HepG2 (cell line): Measurements from ENCODE around the gene NADK2. TPM values are rescaled to one million over a fixed set of nuclear protein-coding genes. Genes with fewer than 3 reads are reported as not detected.

ENCODE experiments used
- ARID2 ChIP-seq: sonication (generic); formaldehyde crosslinking; IDR thresholded peaks from 2 replicates; pipeline ENCODE4 v1.8.1; 2022; ENCODE audit warnings: mild to moderate bottlenecking, missing genetic modification reagents, borderline replicate concordance
- ASH2L ChIP-seq: fragments of 300-600, 200-600 bp; sonication (generic); IDR thresholded peaks from 2 replicates; pipeline ENCODE4 v1.7.0; 2017; ENCODE audit warnings: low read depth, mild to moderate bottlenecking, moderate library complexity, mixed read lengths, low read length; ENCODE audit not compliant: insufficient read length
- ATF4 ChIP-seq, 2 experiments: fragments of 450-650 bp in 1 of 2; sonication (generic) in 1 of 2; formaldehyde crosslinking; IDR thresholded peaks; 2 replicates each; pipeline versions ENCODE4 v1.5.0 to v1.8.0; 2020 to 2022; ENCODE audit warnings: mild to moderate bottlenecking in 1 of 2, missing genetic modification reagents in 1 of 2
- GATA4 ChIP-seq: sonication (generic); IDR thresholded peaks from 2 replicates; pipeline ENCODE4 v1.6.1; 2016; ENCODE audit warnings: antibody characterized with exemption, low read depth, borderline replicate concordance
- HDAC2 ChIP-seq: sonication (generic); formaldehyde crosslinking; IDR thresholded peaks from 2 replicates; pipeline ENCODE4 v1.4.0; 2020; ENCODE audit warnings: missing genetic modification reagents
- JDP2 ChIP-seq: sonication (generic); formaldehyde crosslinking; IDR thresholded peaks from 2 replicates; pipeline ENCODE4 v1.8.1; 2022; ENCODE audit warnings: missing genetic modification reagents, borderline replicate concordance
- KDM3A ChIP-seq: IDR thresholded peaks from 2 replicates; pipeline ENCODE4 v1.6.1; 2018; ENCODE audit warnings: low read depth, missing compliant biosample characterization
- LCORL ChIP-seq, 2 experiments: fragments of 450-650 bp in 1 of 2; sonication (generic) in 1 of 2; formaldehyde crosslinking in 1 of 2; IDR thresholded peaks; 2 replicates each; pipeline versions ENCODE4 v1.5.0 to v1.6.1; 2017 to 2020; ENCODE audit warnings: antibody characterized with exemption in 1 of 2, missing genetic modification reagents in 1 of 2
- MED8 ChIP-seq: sonication (generic); formaldehyde crosslinking; IDR thresholded peaks from 2 replicates; pipeline ENCODE4 v1.8.1; 2023; ENCODE audit warnings: mild to moderate bottlenecking, missing genetic modification reagents; ENCODE audit not compliant: insufficient replicate concordance
- MEIS2 ChIP-seq: sonication (generic); formaldehyde crosslinking; IDR thresholded peaks from 2 replicates; pipeline ENCODE4 v1.9.0; 2021; ENCODE audit warnings: mild to moderate bottlenecking, missing genetic modification reagents
- NFKBIZ ChIP-seq: IDR thresholded peaks from 2 replicates; pipeline ENCODE4 v1.6.1; 2018; ENCODE audit warnings: missing genetic modification reagents, missing compliant biosample characterization
- NFRKB ChIP-seq: fragments of 450-650 bp; IDR thresholded peaks from 2 replicates; pipeline ENCODE4 v1.6.1; 2017
- NR2F6 ChIP-seq, 2 experiments: IDR thresholded peaks; 2 replicates each; pipeline ENCODE4 v1.6.1; 2016; ENCODE audit warnings: antibody characterized with exemption in 1 of 2, mild to moderate bottlenecking in 1 of 2
- NRL ChIP-seq: sonication (generic); formaldehyde crosslinking; IDR thresholded peaks from 2 replicates; pipeline ENCODE4 v1.5.0; 2020; ENCODE audit warnings: missing genetic modification reagents, mild to moderate bottlenecking, moderate library complexity, borderline replicate concordance
- PHB2 ChIP-seq: fragments of 450-650 bp; IDR thresholded peaks from 2 replicates; pipeline ENCODE4 v1.6.1; 2018; ENCODE audit not compliant: partially characterized antibody
- PHF8 ChIP-seq: sonication (generic); formaldehyde crosslinking; IDR thresholded peaks from 2 replicates; pipeline ENCODE4 v1.5.0; 2020; ENCODE audit warnings: missing genetic modification reagents
- SALL1 ChIP-seq: sonication (generic); formaldehyde crosslinking; IDR thresholded peaks from 2 replicates; pipeline ENCODE4 v1.8.0; 2022; ENCODE audit warnings: mild to moderate bottlenecking, missing genetic modification reagents
- SAP130 ChIP-seq: IDR thresholded peaks from 2 replicates; pipeline ENCODE4 v1.6.1; 2016; ENCODE audit warnings: low read depth
- SMAD3 ChIP-seq: sonication (generic); formaldehyde crosslinking; IDR thresholded peaks from 2 replicates; pipeline ENCODE4 v1.4.0; 2020; ENCODE audit warnings: missing genetic modification reagents
- SP2 ChIP-seq: sonication (generic); formaldehyde crosslinking; IDR thresholded peaks from 2 replicates; pipeline ENCODE4 v1.5.1; 2020; ENCODE audit warnings: mild to moderate bottlenecking, missing genetic modification reagents
- ZBTB43 ChIP-seq: sonication (generic); formaldehyde crosslinking; conservative IDR thresholded peaks from 2 replicates; pipeline ENCODE4 v1.4.0; 2020; ENCODE audit warnings: missing genetic modification reagents
- ZKSCAN8 ChIP-seq: IDR thresholded peaks from 2 replicates; pipeline ENCODE4 v1.6.1; 2016; ENCODE audit warnings: borderline replicate concordance, missing genetic modification reagents, missing compliant biosample characterization
- ZNF24 ChIP-seq: fragments of 450-650 bp; IDR thresholded peaks from 2 replicates; pipeline ENCODE4 v1.6.1; 2017; ENCODE audit warnings: antibody characterized with exemption, mild to moderate bottlenecking
- ZNF543 ChIP-seq: sonication (generic); formaldehyde crosslinking; IDR thresholded peaks from 2 replicates; pipeline ENCODE4 v1.4.0; 2020; ENCODE audit warnings: mild to moderate bottlenecking, missing genetic modification reagents
- ZNF550 ChIP-seq: sonication (generic); formaldehyde crosslinking; IDR thresholded peaks from 2 replicates; pipeline ENCODE4 v1.4.0; 2020; ENCODE audit warnings: mild to moderate bottlenecking, missing genetic modification reagents, borderline replicate concordance
- ZNF615 ChIP-seq: sonication (generic); formaldehyde crosslinking; IDR thresholded peaks from 2 replicates; pipeline ENCODE4 v1.5.0; 2020; ENCODE audit warnings: mild to moderate bottlenecking, missing genetic modification reagents, borderline replicate concordance
- ZNF616 ChIP-seq: sonication (generic); formaldehyde crosslinking; IDR thresholded peaks from 2 replicates; pipeline ENCODE4 v1.5.0; 2020; ENCODE audit warnings: low read depth, mild to moderate bottlenecking, missing genetic modification reagents
- ZNF660 ChIP-seq: sonication (generic); formaldehyde crosslinking; IDR thresholded peaks from 2 replicates; pipeline ENCODE4 v1.5.1; 2020; ENCODE audit warnings: mild to moderate bottlenecking, low read depth, missing genetic modification reagents, borderline replicate concordance
- ZSCAN30 ChIP-seq: sonication (generic); formaldehyde crosslinking; IDR thresholded peaks from 2 replicates; pipeline ENCODE4 v1.5.0; 2020; ENCODE audit warnings: mild to moderate bottlenecking, missing genetic modification reagents
- polyA plus RNA-seq, 8 experiments: library from polyadenylated mRNA; depleted of rRNA in 3 of 8; stranded (reverse) in 7 of 8; unstranded in 1 of 8; fragments of >200 nt; fragmentation: Illumina TruSeq in 4 of 8; extraction: Trizol in 4 of 8; gene quantifications; 2 replicates each; pipeline versions ENCODE4 v1.2.1 to v1.2.3, GENCODE V29; 2011 to 2016; ENCODE audit warnings: low read depth in 4 of 8, missing spikeins in 1 of 8, mixed read lengths in 1 of 8; ENCODE audit not compliant: insufficient read depth in 1 of 8
- total RNA-seq, 5 experiments: library from RNA; depleted of rRNA; stranded (reverse); fragments of >200 nt; fragmentation: Illumina TruSeq; extraction: Trizol; gene quantifications; 2 replicates each; pipeline ENCODE4 v1.2.3, GENCODE V29; 2016; ENCODE audit warnings: low read depth in 1 of 5
- TF ChIP-seq, protein P1 (sequence below): sonication (generic); formaldehyde crosslinking; IDR thresholded peaks from 2 replicates; pipeline ENCODE4 v1.4.0; 2020; ENCODE audit warnings: missing genetic modification reagents

Gene NADK2
- total and polyA plus RNA-seq, 2 of the 13 experiments (the other 11 are each of a cell fraction or from before 2014, with no cell fraction given): 13.9 to 71.4 TPM

GRCh38 chr5:36180556-36181350 is 61.0 kb downstream of the NADK2 start (continued):
- TF ChIP-seq NR2F6 (IDR thresholded peaks at IDR 0.05) (peak; percentile 67), NR2F6 (CRISPR knock-in tag; IDR thresholded peaks at IDR 0.05) (peak; percentile 54; the same call in 1 of the 2 replicates), MED8 (CRISPR knock-in tag) (peak; percentile 56), ZKSCAN8 (CRISPR knock-in tag) (no peak), ZNF616 (CRISPR knock-in tag) (no peak), ZNF543 (CRISPR knock-in tag) (no peak), SAP130 (CRISPR knock-in tag) (peak; percentile 64), NFKBIZ (peak; percentile 54; the same call in 1 of the 2 replicates), ZNF550 (CRISPR knock-in tag) (no peak), LCORL (IDR thresholded peaks at IDR 0.05) (peak; percentile 99), LCORL (CRISPR knock-in tag; IDR thresholded peaks at IDR 0.05) (peak; percentile 92), ASH2L (peak; percentile 93), ATF4 (CRISPR knock-in tag; IDR thresholded peaks at IDR 0.05) (peak in 1 of 2 experiments; percentile 65; a peak in 1 of 4 replicates), SP2 (CRISPR knock-in tag) (no peak), SALL1 (CRISPR knock-in tag) (peak; percentile 56; the same call in 1 of the 2 replicates), ZNF660 (CRISPR knock-in tag) (no peak), ZBTB43 (CRISPR knock-in tag) (0 out of 2 replicates have a peak, but pooled peaks have one; percentile 67), HDAC2 (peak; percentile 86), NFRKB (no peak), NRL (CRISPR knock-in tag) (no peak), ZNF615 (CRISPR knock-in tag) (no peak), JDP2 (CRISPR knock-in tag) (no peak; the same call in 1 of the 2 replicates), PHB2 (no peak), ARID2 (CRISPR knock-in tag) (no peak), ZNF24 (no peak), ZSCAN30 (CRISPR knock-in tag) (no peak), GATA4 (peak; percentile 89), KDM3A (CRISPR knock-in tag) (0 out of 2 replicates have a peak, but pooled peaks have one; percentile 64), MEIS2 (CRISPR knock-in tag) (no peak; the same call in 1 of the 2 replicates), SMAD3 (CRISPR knock-in tag) (peak; percentile 70), PHF8 (CRISPR knock-in tag) (no peak)
- TF ChIP-seq, protein P1, sequence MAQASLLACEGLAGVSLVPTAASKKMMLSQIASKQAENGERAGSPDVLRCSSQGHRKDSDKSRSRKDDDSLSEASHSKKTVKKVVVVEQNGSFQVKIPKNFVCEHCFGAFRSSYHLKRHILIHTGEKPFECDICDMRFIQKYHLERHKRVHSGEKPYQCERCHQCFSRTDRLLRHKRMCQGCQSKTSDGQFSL (CRISPR knock-in tag): no peak
